ENCODE data around the gene VPS37C.
"Not testable (repeated sequence)": the region's sequence is repeated elsewhere in the genome, so short reads cannot be mapped to it uniquely, and the experiment has no call there.

VPS37C gene

DNA sequence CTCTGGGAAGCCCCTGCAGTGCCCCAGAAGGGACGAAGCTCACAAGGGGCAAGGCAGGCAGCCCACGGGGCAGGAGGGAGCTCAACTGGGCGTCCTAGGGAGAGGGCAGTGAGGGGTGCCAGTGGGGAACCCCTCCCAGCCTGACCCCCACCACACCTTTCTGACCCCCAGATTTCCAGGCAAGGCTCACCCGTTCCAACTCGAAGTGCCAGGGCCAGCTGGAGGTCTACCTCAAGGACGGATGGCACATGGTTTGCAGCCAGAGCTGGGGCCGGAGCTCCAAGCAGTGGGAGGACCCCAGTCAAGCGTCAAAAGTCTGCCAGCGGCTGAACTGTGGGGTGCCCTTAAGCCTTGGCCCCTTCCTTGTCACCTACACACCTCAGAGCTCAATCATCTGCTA, 43.2 kb downstream of the VPS37C start:
- no peak for DNase-seq (ENCODE audit: low read depth in 2 of 2)

DNA sequence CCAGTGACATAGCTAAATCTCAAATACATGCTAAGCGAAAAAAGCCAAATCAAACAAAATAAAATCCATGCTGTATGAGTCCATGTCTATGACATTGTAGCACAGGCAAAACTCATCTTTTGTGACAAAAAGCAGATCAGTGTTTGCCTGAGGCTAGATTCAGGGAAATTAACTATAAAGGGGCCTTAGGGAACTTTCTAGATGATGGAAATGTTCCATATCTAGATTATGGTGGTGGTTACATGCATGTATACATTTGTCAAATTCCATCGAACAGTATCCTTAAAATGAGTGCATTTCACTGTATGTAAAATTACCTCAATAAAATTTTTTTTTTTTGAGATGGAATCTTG, 44.1 kb downstream of the VPS37C start:
- DNase-seq (ENCODE audit: low read depth in 2 of 2) = no peak

DNA sequence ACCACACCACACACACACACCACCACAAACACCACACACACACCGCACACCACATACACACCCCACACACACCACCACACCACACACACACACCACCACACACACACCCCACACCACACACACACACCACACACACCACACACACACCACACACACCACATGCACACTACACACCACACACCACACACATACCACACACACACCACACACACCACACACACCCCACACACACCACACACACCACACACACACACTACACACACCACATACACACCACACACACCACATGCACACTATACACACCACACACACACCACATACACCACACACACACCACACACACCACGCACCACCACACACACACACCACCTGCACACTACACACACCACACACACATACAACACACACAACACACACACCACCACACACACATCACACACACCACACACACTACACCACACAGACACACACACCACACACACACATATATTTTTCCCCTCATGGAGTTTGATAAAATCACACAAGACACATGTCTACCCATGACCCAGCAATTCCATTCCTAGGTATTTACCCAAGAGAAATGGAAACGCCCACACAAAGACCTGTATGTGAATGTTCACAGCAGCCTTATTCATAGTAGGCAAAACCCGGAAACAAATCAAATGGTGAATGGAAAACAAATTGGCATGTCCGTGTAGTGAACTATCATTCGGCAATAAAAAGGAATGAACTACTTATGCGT, 44.6 kb downstream of the VPS37C start:
- DNase-seq (ENCODE audit: low read depth in 2 of 2) = no peak

DNA sequence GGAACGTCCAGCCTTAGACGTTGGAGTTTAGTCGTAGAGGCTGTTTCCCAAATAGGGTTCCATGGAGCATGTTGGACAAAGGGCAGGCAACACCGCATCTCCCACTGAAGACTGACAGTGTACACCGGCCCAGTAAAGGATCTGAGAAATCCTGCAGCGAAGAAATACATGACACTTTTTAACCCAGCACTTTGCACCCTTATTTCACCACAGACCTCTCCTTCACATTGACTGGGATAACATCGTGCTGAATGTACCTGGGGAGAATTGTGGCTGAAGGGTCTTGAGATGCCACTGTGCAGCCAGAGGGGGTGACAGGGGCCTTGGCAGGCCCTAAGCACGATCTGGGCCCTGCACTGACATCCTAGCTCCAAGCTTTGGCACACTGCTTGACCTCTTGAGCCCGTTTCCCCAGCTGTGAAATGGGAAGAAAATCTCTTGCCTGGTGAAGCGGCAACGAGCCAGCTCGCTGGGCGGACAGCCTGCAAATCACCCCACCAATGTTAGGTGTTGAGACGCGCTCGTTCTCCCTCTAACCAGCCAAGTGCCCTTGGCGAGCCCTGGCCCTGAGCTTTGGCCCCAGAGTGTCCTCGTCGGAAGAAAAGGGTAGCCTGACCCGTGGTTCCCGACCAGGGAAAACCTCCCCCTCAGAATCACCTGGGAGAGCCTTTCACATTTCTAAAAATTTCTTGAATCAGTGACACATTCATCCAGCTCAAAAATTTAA, 45.6 kb downstream of the VPS37C start:
- no peak for DNase-seq (ENCODE audit: low read depth in 2 of 2)

DNA sequence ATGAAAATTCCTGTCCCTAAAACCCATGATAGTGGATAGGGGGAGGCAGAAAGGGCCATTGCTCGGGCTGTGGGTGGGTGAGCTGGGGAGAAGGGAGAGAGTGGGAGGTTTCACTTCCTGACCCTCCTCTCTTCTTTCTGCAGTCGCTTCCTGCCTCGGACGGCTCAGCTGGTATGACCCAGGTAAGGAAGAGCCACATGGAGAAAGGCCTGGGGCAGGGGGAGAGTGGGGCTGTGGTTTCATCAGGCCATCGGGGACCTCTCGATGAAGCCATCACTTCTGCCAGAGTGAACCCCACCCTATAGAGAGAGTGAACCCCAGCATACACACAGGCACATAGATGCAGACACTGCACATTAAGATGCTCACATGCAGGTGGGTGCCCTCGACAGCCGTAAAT, 46.3 kb downstream of the VPS37C start:
- DNase-seq (ENCODE audit: low read depth in 2 of 2) = no peak

DNA sequence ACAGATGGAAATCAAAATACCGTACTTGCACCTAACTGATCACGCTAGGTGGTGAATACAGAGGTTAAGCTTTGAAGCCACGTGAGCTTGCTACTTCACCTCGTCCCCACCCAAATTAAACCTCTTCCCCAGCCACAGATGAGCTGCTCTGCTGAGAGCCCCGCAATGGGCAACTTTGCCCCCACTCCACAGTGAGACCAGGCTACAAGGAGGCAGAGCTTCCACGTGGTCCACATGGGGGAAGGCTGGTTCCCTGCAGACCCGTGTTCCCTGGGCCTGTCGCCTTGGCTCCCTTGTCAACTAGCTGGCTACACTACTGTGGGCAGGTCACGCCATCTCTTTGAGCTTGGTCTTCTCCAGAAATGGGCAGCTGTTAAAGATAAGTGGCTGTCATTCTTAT, 48.0 kb downstream of the VPS37C start:
- no peak for DNase-seq (ENCODE audit: low read depth in 2 of 2)

DNA sequence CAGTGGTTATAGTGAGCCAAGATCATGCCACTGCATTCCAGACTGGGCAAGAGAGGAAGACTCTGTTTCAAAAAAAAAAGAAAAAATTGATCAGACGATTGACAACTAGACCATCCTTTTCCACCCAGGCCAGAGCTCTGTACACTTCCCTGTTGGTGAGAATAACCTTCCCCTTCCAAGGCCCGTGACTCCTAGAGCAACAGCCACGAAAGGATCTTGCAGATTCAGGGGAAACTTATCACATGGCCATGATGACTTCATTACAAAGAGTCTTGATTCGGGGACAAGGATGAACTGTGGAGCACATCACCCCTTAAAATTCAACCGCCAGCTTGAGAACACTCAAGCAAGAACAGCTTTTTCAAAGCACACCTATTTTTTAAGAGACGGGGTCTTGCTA, 48.7 kb downstream of the VPS37C start:
- DNase-seq (ENCODE audit: low read depth in 2 of 2) = no peak

DNA sequence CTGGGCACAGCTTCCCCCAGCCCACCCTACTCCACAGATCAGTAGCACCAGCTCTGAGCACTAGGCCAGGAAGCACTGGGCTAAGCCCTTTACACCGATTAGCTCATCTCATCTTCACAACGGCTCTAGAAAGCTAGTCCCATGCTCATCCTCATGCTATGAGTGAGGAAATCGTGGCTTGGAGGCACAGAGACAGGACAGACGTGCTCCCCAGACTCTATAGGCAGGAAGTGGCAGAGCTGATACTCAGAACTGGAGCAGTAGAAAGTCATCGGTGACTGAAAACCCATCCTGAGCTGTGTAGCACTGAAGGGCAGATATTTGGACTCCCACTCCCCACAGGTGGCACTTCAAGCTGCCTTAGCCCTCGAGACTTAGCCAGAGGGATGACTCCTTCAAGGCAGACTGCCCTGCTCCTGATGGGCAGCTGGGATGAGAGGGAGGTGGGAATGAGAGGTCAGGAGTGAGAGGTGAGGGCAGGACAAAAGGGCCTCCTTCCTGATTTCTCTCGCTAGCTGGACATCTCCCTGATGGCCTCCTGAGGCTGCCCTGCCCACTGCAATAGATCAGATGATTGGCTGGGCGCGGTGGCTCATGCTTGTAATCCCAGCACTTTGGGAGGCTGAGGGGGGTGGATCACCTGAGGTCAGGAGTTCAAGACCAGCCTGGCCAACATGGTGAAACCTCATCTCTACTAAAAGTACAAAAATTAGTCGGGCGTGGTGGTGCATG, 49.3 kb downstream of the VPS37C start:
- no peak for DNase-seq (ENCODE audit: low read depth in 2 of 2)

DNA sequence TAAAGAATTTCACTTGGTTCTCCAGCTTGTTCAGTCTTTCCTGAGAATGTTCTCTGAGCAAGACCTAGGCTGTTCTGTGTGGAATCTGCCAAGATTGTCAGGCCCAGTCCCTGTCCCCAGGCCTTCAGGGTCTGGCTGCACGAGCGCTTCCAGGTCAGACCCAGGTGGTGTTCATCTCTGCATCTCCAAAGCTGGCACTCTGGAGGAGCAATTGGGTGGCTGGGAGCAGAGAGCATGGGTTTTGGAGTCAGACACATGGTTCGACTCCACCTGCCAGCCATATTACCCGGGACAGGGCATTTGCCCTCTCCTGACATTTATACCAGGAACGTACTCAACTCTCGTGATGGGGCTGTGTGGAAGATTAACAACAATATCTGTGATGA, 50.2 kb downstream of the VPS37C start:
- no peak for DNase-seq (ENCODE audit: low read depth in 2 of 2)

DNA sequence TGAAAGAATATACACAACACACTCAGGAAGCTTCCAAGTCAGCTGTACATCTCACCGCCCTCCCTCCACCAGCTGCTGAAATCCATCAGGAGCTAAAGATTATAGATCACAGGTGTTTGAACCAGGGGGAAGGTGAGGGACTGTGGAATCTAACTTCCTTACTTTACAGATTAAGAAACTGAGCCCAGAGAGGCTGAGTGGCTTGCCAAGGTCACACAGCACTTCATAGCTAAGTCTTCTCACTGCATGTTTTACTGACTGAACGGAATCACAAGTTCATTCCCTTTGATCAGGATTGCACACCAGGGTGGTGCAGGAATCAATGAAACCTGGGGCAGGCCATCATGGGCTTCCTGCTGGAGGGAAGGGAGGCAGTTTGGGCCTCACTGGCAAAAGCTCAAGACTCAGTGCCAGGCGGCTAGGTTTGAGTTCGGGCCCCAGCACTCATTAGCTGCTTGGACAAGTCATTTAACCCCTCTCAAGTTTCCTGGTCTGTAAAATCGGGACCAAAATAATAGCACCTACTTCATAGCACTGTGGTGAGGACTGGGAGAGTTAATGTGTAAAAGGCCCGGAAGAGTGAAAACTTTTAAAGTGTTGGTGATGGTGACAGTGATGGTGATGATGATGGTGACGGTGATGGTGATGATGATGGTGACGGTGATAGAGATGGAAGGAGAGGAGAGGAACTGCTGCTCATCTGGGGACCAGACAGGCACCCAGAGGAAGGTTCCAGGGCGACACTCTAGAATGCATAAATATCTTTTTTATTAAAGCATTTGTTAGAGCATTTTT, 50.8 kb downstream of the VPS37C start:
- no peak for DNase-seq (ENCODE audit: low read depth in 2 of 2)

DNA sequence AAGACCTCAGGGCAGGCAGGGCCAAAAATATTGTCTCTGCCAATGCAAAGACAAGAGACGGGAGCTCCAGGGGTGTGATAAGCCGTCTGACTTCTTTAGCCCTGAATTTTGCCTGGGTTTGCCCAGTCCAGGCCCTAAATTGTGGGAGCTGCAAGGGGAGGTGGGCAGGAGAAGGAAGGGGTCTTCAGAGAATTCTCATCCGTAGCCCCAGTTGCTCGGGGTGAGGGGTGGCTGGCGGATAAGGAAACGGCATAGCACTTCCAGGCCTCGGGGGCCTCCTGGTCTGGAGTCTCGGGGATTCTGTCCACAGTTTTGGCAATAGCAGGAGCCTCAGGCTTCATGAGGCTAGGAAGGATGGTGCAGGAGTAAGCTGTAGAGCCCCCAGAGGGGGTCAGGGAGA, 51.6 kb downstream of the VPS37C start:
- DNase-seq (ENCODE audit: low read depth in 2 of 2) = no peak

DNA sequence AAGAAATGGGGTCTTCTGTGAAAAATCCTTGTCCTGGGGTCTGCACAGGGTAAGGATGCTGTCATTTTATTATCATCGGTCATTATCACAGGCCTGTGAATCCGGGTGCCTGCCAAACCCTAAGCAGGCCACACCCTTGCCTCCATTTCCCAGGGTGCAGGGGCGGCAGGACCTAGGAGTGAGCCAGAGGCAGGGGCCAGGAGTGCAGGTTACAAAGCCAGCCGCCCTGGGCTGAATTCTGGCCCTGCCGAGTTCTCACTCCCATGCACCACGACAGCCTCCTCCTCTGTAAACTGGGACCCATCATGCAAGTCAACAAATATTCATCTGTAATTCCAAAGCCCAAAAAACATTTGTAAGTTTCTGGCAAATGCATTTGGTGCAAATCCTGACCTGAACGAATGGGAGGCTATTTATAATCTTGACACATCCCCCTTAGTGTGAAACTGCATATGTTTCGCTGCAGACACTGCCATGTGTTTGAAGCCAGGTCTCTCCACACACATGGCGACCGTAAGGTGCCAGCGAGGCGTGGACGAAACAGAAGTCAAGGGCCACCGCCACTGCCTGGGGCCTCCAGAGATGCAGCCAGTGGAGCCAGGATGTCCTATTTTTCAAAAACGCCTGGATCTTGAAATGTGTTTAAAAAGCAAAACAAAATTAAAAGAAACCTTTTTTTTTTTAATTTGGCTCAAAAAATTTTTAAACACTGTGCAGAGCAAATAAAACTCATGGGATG, 52.2 kb downstream of the VPS37C start:
- no peak for DNase-seq (ENCODE audit: low read depth in 2 of 2)

DNA sequence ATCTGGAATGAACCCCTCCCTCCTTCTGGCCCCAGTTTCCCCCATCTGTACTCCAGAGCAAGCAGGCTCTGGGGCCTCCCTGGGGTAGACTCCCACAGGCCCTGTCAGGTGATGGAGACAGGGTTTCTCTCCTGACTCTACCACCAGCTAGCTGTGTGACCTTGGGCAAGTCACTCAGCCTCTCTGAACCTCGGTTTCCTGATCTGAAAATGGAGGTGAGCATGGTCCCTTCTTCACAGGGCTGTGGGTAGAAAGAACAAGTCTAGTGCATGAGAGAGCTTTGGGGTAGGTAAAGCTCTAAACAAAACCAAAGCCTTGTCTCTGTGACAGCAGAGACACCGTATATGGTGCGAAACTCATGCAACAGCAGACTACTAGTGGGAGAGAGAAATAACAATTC, 53.3 kb downstream of the VPS37C start:
- DNase-seq (ENCODE audit: low read depth in 2 of 2) = no peak

DNA sequence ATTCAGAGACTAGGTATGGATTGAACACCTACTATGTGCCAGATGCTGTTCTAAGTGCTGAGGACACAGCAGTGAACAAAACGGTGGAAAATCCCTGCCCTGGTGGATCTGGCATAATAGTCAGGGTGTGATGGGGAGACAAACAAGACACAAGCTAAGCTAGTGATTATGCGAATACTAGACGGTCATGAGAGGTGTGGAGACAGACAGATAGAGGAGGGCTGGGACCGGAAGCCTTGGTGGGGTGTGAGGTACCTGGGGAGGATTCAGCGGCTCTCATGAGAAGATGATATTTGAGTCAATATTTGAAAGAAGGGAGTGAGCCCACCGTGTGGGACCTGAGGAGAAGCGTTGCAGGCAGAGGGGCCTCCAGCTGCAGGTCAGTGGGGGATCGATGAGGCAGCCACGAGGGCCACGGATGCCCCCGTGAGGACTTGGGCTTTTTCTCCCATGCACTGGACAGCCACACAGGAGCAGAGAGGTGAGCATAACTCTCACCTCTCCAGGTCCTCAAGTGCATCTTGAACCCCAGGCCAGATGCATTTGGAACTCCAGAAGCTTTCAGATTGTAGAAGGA, 54.2 kb downstream of the VPS37C start:
- no peak for DNase-seq (ENCODE audit: low read depth in 2 of 2)

DNA sequence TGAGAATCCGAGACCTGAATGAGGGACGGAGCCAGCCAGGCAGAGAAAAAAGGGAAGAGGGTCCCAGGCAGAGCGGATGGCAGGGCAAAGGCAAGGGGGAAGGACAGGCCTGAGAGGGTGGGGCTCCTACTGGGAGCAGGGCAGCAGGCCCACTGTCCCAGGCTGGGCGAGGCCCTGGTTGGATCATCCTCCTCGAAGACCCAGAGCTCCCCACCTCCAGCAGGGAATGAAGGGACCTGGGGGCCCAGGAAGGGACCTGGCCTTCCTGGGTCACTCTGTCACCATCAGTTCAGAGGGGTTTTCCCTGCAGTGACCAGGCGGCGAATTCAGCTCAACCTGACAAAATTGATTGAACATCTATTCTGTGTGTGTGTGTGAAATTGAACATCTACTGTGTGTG, 54.9 kb downstream of the VPS37C start:
- DNase-seq (ENCODE audit: low read depth in 2 of 2) = no peak

DNA sequence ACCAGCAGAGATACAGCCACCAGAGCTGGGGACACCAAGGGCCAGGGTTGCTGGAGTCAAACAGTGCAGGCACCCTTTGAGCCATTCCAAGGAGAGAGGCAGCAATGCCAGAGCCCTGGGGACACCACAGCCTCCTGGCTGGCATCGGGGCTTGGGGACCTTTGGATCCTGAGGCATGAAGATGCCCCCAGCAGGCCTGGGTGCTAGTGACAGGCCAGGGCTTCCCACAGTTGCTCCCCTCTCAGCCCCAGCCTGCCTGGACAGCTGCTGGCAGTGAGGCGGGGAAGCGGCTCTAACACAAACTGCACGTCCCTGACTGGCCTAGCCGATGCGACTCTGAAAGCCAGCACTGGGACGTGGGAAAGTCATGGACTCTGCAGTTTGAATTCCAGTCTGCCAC, 56.3 kb downstream of the VPS37C start:
- DNase-seq (ENCODE audit: low read depth in 2 of 2) = no peak

DNA sequence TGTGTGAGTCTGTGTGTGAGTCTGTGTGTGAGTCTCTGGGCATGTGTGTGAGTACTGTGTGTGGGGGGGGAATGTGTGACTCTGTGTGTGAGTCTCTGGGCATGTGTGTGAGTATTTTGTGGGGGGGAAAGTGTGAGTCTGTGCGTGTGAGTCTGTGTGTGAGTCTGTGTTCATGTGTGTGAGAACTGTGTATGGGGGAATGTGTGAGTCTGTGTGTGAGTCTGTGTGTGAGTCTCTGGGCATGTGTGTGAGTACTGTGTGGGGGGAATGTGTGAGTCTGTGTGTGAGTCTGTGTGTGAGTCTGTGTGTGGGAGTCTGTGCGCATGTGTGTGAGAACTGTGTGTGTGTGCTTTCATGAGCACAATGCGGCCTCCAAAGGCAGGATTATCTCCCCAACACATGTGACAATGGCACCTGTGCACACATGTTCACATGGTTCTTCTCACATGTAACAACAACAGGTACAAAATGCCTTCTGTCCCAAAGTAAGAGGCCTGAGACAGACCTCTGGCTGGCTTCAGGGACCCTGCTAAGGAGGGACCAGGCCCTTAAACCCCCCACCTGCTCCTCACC, 57.3 kb downstream of the VPS37C start:
- no peak for DNase-seq (ENCODE audit: low read depth in 2 of 2)

DNA sequence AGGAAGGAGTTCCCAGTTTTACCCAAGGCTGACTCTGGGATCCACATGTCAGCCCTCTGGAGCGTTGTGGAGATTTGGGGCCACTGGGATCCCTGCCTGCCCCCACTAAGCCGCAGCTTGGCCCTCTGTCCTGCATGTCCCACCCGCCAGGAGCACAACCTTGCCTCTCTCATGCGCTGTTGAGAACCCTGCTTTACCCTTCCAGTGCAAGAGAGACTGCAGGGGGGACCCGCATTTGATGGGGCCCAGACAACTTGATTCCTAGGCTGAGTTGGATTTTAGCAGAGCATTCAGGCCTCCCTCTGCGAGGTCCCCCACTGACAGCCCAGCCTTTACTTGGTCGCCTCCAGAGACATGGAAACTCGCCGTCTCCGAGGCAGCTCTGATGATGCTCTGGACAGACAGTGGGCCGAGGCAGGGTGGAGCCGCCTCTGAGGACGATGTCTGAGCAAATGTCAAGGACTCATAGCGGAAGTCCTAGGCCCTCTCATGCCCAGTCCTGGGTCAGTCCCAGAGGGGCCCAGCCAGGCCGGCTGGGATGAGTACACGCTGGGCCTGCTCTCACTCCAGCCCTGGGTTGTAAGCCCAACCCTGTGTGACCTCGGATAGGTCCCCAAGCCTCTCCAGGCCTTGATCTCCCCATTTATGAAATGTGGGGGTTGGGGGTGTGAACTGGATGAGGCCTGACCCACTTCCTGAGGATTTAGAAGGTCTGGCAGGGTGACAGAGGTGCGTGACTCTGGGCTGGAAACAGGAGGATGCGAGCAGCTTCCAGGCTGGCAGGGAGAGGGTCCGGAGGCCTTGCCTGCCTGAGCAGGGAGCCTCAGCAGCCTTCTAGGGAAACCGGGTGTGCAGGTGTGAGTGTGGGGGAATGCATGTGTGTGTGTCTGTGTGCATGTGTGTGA, 58.3 kb downstream of the VPS37C start:
- DNase-seq (ENCODE audit: low read depth in 2 of 2) = no peak

DNA sequence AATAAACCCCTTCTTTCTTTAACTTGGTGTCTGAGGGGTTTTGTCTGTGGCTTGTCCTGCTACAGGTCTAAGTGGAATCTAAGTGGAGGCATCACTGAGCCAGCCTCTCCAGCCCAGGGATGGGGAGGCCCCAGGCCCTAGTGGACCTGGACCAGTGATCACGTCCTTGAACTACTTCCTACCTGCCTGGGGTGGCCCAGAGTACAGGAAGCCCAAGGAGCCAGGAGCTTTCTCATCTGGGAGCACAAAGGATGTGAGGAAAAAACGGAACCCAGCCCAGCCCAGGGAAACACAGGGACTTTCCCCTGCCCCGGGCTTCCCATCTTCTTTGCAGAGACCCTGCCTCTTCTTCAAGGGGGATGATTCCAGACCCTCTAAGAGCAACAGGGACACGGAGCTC, 62.4 kb downstream of the VPS37C start:
- no peak for DNase-seq (ENCODE audit: low read depth in 2 of 2)

DNA sequence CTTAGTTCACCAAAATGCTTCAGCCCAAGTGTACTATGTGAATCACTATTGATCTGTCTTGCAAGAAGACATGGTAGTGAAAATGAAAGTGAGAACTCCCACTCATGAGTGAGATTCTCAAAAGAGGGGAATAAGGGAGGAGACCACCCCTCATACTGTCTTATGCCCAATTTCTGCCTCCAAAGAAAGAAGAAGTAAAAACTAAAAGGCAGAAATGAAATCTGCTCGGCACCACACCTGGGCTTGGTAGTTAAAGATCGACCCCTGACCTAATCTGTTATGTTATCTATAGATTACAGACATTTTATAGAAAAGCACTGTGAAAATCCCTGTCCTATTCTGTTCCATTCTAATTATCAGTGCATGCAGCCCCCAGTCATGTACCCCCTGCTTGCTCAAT, 63.0 kb downstream of the VPS37C start:
- DNase-seq (ENCODE audit: low read depth in 2 of 2) = not testable (repeated sequence)

Measured in activated CD4-positive, alpha-beta T cell treated with anti-CD3 and anti-CD28 coated beads for 24 hours (primary cell).